GM12872 (cell line): ENCODE measurements around the gene KCNK5.

ENCODE experiments used
- CTCF ChIP-seq: IDR thresholded peaks from 3 replicates; pipeline ENCODE4 v1.5.1; 2011; ENCODE audit warnings: low read depth, mild to moderate bottlenecking, low read length, moderate library complexity; ENCODE audit not compliant: insufficient read depth

KCNK5 gene

GRCh38 chr6:39156801-39157200 is 72.5 kb downstream of the KCNK5 start:
- no peak for TF ChIP-seq CTCF

- no peak for TF ChIP-seq CTCF
Measured at GRCh38 chr6:39154705-39155104, 74.6 kb downstream of the KCNK5 start.

GRCh38 chr6:39153766-39154397 is 75.4 kb downstream of the KCNK5 start:
- TF ChIP-seq CTCF = no peak

GRCh38 chr6:39152262-39152661 is 77.0 kb downstream of the KCNK5 start:
- no peak for TF ChIP-seq CTCF

GRCh38 chr6:39151211-39151610 is 78.1 kb downstream of the KCNK5 start:
- no peak for TF ChIP-seq CTCF

GRCh38 chr6:39144481-39145173 is 84.6 kb downstream of the KCNK5 start:
- TF ChIP-seq CTCF = no peak

GRCh38 chr6:39143238-39143930 is 85.9 kb downstream of the KCNK5 start:
- no peak for TF ChIP-seq CTCF
